ENCODE results near the gene VSIR.

DNA sequence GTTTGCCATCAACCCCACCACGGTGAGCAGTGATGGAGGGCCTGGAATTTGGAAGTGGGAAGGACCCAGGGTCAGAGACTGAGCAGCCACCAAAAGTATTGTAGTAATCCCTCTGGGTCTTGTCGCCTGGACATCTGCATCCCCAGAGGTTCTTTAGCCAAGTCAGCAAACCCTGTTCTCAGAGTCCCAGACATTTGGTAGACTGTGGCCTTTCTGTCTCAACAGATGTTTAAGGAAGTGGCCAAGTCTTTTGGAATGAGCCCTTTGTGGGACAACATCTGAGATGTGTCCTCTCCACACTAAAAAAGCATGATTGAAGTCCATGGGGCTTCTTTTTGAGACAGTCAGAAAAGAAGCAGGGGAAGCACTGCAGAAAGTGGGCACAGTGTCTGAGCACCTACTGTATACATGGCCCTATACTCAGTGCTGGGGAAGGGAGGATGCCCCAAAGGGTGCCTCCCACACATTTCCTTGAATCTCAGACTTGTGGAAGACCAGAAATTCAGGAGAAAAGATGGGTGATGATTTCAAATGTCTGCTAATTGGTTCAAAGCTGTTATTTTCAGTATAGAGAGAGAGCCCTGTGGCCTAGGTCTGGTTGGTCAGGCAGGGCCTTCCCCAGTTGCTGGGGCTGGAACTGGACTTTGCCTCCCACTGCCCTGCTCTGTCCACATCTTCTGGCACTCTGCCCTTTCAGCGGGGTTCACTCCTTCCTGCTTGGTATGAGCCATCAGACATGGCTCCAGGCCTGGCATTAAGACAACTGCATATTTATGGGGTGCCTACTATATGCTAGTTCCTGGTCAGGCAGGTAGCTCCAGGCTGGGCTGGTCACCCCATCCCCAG lies 26.5 kb upstream of the VSIR start:
- TF ChIP-seq POLR2A (IDR thresholded peaks at IDR 0.05) (no peak), CTCF (IDR thresholded peaks at IDR 0.05) (no peak), EP300 (IDR thresholded peaks at IDR 0.05) (no peak), POLR2AphosphoS5 (IDR thresholded peaks at IDR 0.05) (no peak)
